ENCODE data around the gene TP53I11. TPM values are rescaled to one million over a fixed set of nuclear protein-coding genes. Genes with fewer than 3 reads are reported as not detected.

Gene TP53I11
- total and polyA plus RNA-seq, 2 experiments from 2014 or later, result 23.5 to 43.9 TPM

GRCh38 chr11:44949160-44950030 lies 1.3 kb downstream of the TP53I11 start (continued):
- TF ChIP-seq, protein P1, sequence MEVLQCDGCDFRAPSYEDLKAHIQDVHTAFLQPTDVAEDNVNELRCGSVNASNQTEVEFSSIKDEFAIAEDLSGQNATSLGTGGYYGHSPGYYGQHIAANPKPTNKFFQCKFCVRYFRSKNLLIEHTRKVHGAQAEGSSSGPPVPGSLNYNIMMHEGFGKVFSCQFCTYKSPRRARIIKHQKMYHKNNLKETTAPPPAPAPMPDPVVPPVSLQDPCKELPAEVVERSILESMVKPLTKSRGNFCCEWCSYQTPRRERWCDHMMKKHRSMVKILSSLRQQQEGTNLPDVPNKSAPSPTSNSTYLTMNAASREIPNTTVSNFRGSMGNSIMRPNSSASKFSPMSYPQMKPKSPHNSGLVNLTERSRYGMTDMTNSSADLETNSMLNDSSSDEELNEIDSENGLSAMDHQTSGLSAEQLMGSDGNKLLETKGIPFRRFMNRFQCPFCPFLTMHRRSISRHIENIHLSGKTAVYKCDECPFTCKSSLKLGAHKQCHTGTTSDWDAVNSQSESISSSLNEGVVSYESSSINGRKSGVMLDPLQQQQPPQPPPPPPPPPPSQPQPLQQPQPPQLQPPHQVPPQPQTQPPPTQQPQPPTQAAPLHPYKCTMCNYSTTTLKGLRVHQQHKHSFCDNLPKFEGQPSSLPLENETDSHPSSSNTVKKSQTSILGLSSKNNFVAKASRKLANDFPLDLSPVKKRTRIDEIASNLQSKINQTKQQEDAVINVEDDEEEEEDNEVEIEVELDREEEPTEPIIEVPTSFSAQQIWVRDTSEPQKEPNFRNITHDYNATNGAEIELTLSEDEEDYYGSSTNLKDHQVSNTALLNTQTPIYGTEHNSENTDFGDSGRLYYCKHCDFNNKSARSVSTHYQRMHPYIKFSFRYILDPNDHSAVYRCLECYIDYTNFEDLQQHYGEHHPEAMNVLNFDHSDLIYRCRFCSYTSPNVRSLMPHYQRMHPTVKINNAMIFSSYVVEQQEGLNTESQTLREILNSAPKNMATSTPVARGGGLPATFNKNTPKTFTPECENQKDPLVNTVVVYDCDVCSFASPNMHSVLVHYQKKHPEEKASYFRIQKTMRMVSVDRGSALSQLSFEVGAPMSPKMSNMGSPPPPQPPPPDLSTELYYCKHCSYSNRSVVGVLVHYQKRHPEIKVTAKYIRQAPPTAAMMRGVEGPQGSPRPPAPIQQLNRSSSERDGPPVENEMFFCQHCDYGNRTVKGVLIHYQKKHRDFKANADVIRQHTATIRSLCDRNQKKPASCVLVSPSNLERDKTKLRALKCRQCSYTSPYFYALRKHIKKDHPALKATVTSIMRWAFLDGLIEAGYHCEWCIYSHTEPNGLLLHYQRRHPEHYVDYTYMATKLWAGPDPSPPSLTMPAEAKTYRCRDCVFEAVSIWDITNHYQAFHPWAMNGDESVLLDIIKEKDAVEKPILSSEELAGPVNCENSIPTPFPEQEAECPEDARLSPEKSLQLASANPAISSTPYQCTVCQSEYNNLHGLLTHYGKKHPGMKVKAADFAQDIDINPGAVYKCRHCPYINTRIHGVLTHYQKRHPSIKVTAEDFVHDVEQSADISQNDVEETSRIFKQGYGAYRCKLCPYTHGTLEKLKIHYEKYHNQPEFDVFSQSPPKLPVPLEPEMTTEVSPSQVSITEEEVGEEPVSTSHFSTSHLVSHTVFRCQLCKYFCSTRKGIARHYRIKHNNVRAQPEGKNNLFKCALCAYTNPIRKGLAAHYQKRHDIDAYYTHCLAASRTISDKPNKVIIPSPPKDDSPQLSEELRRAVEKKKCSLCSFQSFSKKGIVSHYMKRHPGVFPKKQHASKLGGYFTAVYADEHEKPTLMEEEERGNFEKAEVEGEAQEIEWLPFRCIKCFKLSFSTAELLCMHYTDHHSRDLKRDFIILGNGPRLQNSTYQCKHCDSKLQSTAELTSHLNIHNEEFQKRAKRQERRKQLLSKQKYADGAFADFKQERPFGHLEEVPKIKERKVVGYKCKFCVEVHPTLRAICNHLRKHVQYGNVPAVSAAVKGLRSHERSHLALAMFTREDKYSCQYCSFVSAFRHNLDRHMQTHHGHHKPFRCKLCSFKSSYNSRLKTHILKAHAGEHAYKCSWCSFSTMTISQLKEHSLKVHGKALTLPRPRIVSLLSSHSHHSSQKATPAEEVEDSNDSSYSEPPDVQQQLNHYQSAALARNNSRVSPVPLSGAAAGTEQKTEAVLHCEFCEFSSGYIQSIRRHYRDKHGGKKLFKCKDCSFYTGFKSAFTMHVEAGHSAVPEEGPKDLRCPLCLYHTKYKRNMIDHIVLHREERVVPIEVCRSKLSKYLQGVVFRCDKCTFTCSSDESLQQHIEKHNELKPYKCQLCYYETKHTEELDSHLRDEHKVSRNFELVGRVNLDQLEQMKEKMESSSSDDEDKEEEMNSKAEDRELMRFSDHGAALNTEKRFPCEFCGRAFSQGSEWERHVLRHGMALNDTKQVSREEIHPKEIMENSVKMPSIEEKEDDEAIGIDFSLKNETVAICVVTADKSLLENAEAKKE (CRISPR knock-in tag; IDR thresholded peaks at IDR 0.05), result 0 out of 2 replicates have a peak, but pooled peaks have one; percentile 8
- no peak for TF ChIP-seq STAT1 (IDR thresholded peaks at IDR 0.05; ENCODE audit: unreplicated experiment)
- no peak for TF ChIP-seq ETS1 (IDR thresholded peaks at IDR 0.05)
- no peak for TF ChIP-seq EZH2 (IDR thresholded peaks at IDR 0.05; ENCODE audit: low read depth, unreplicated experiment)
- peak; percentile 44; the same call in 1 of the 2 replicates for TF ChIP-seq POLR2AphosphoS5 (IDR thresholded peaks at IDR 0.05; ENCODE audit: low read depth)
- no peak for TF ChIP-seq ZNF114 (CRISPR knock-in tag; IDR thresholded peaks at IDR 0.05)
- no peak for TF ChIP-seq CREB1 (CRISPR knock-in tag; IDR thresholded peaks at IDR 0.05; ENCODE audit: low read depth)

Measured in GM23338 (cell line).